Vagina (tissue), 2 donors: ENCODE results near the gene SNRNP27.

Source experiments
- CTCF ChIP-seq, 3 experiments: fragments of 450-650 bp in 2 of 3; fragments of 200-600 bp in 1 of 3; sonication (generic) in 1 of 3; IDR thresholded peaks; one replicate each; pipeline ENCODE4 v1.5.1; 2017 to 2019; ENCODE audit warnings: antibody characterized with exemption in 3 of 3, mild to moderate bottlenecking in 2 of 3, moderate library complexity in 2 of 3
- POLR2AphosphoS5 ChIP-seq, 2 donors: sonication (generic); formaldehyde crosslinking; IDR thresholded peaks; one replicate each; pipeline ENCODE4 v1.9.0; 2017; ENCODE audit warnings: antibody characterized with exemption in 2 of 2, mild to moderate bottlenecking in 2 of 2, low read depth in 1 of 2; ENCODE audit not compliant: insufficient read depth in 1 of 2

GRCh38 chr2:69863298-69863697 lies 30.5 kb upstream of the SNRNP27 start:
- no peak for TF ChIP-seq POLR2AphosphoS5 (IDR thresholded peaks at IDR 0.05; ENCODE audit: insufficient read depth in 1 of 2, low read depth in 1 of 2)
- no peak for TF ChIP-seq CTCF (IDR thresholded peaks at IDR 0.05)
